D721Med (cell line): ENCODE measurements around the gene SLC24A4.

Experiments used
- DNase-seq: peaks from one replicate; pipeline ENCODE4 v3.0.0; 2011; ENCODE audit warnings: low spot score; ENCODE audit not compliant: insufficient read length
- FAIRE-seq: peaks from 2 replicates; lab custom pipeline; 2011; peaks lifted over from hg19 to GRCh38; lab: Jason Lieb, UNC
- CTCF ChIP-seq: IDR thresholded peaks from 2 replicates; pipeline ENCODE4 v1.5.1; 2012; ENCODE audit warnings: mild to moderate bottlenecking, control low read depth; ENCODE audit not compliant: insufficient read depth; ENCODE audit errors: missing control alignments

The SLC24A4 gene

GRCh38 chr14:92450351-92451070 lies 127.5 kb downstream of the SLC24A4 start:
- no peak for TF ChIP-seq CTCF
- DNase-seq, result no peak

GRCh38 chr14:92451245-92451644 lies 128.3 kb downstream of the SLC24A4 start:
- no peak for TF ChIP-seq CTCF
- DNase-seq (no peak), FAIRE-seq (no peak)

More at GRCh38 chr14:92450351-92451070, 127.5 kb downstream of the SLC24A4 start:
- no peak for FAIRE-seq

GRCh38 chr14:92451755-92452154 lies 128.8 kb downstream of the SLC24A4 start:
- FAIRE-seq, result no peak
- DNase-seq, result no peak
- TF ChIP-seq CTCF, result no peak

GRCh38 chr14:92452471-92452870 lies 129.5 kb downstream of the SLC24A4 start:
- FAIRE-seq (no peak), DNase-seq (no peak)
- TF ChIP-seq CTCF, result no peak

GRCh38 chr14:92453691-92454090 lies 130.7 kb downstream of the SLC24A4 start:
- TF ChIP-seq CTCF, result no peak
- no peak for DNase-seq

GRCh38 chr14:92455231-92455630 lies 132.3 kb downstream of the SLC24A4 start:
- DNase-seq (no peak), FAIRE-seq (no peak)
- no peak for TF ChIP-seq CTCF

More at GRCh38 chr14:92453691-92454090, 130.7 kb downstream of the SLC24A4 start:
- no peak for FAIRE-seq
